Stimulated activated effector memory CD8-positive, alpha-beta T cell treated with anti-CD3 and anti-CD28 coated beads, Interleukin-12 subunit alpha, Interleukin-12 subunit beta, amount 100 ng/mL, for 72 hours (primary cell): ENCODE data around the gene CRELD1.
"Not testable (repeated sequence)": the region's sequence is repeated elsewhere in the genome, so short reads cannot be mapped to it uniquely, and the experiment has no call there.

Experiments used
- ATAC-seq: fragments of 150-1000 bp; cut with Tn5 transposase; 2 replicates; pipeline ENCODE4 v1.10.0; 2021
- DNase-seq, 2 donors: peaks; one replicate each; pipeline ENCODE4 v3.0.0; 2021 to 2022; ENCODE audit warnings: low spot score in 2 of 2
- H3K27ac Mint-ChIP-seq: one replicate; pipeline ENCODE4 v1.8.0; 2022; ENCODE audit warnings: mild to moderate bottlenecking, mixed read lengths
- H3K36me3 Mint-ChIP-seq: one replicate; pipeline ENCODE4 v1.8.0; 2022; ENCODE audit warnings: mild to moderate bottlenecking, mixed read lengths
- H3K4me1 Mint-ChIP-seq: one replicate; pipeline ENCODE4 v1.8.0; 2022; ENCODE audit warnings: mixed read lengths
- H3K4me3 Mint-ChIP-seq: one replicate; pipeline ENCODE4 v1.8.0; 2022; ENCODE audit warnings: mild to moderate bottlenecking, mixed read lengths
- H3K9me3 Mint-ChIP-seq: one replicate; pipeline ENCODE4 v1.8.0; 2022; ENCODE audit warnings: mixed read lengths

Gene CRELD1

DNA sequence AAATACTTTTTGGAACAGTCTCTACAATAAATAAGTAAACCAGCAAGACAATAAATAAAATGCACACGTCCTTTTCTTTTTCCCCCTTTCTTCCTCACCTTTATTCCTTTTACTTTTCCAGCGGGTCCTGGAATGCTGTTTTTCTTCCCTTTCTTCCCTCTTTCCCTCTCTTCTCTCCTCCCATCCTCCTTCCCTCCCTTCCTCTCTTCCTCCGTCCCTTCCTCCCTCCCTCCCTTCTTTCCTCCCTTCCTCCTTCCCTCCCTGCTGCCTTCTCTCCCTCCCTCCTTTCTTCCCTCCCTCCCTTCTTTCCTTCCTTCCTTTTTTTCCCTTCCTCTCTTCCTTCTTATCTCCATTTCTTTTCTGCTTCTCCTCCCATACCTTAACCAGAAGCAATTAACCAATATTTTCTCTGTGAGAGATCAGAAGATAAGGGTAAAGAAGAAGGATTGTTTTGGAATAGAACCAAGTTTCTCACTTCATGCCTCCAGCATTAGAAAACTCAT is 34.3 kb upstream of the CRELD1 start:
- H3K36me3 Mint-ChIP-seq: peaks cover 22% of the 10 kb centered on the region
- H3K27ac Mint-ChIP-seq: no peak overlapping the region
- no peaks in the 10 kb centered on the region for H3K9me3 Mint-ChIP-seq
- H3K4me3 Mint-ChIP-seq: no peak overlapping the region
- DNase-seq (no peak), ATAC-seq (no peak)
- peaks cover 47% of the 10 kb centered on the region for H3K4me1 Mint-ChIP-seq

DNA sequence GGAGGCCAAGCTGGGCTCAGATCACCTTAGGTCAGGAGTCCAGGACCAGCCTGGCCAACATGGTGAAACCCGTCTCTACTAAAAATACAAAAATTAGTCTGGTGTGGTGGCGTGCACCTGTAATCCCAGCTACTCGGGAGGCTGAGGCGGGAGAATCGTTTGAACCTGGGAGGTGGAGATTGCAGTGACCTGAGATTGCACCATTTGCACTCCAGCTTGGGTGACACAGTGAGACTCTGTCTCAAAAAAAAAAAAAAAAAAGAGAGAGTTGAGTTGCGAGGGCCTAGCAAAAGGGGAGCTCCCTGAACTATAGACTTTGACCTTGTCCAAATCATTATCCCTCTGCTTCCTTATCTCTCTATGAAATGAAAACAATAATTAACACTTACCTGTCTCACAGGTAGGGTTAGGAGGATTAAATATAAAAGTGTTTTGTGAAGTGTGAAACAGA is 32.6 kb upstream of the CRELD1 start:
- not testable (repeated sequence) for ATAC-seq, H3K9me3 Mint-ChIP-seq, H3K36me3 Mint-ChIP-seq, DNase-seq
- Mint-ChIP-seq H3K4me3 (peak overlapping the region; percentile 79), H3K27ac (peak overlapping the region; percentile 86), H3K4me1 (peaks cover 39% of the 10 kb centered on the region)

DNA sequence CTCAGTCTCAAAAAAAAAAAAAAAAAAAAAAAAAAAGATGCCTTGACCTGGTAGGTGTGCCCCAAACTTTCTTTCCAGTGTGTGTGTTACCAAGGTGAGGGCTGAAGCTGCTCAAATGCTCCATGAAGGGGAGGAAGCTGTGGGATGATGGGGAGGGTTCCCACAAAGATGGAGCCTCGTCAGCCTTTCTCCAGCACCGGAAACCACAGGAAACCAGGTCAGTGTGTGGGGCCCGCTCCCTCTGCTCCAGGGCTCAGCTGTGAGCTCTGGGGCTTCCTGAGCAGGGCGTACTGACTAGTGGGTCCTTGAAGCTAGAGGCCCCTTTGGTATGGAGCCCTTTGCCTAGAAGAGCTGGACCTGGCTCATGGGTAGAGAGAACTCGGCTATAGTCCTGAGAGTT is 31.7 kb upstream of the CRELD1 start:
- Mint-ChIP-seq H3K4me3 (peak overlapping the region; percentile 79), H3K27ac (peak overlapping the region; percentile 86), H3K9me3 (no peaks in the 10 kb centered on the region), H3K36me3 (peaks cover 5% of the 10 kb centered on the region), H3K4me1 (peaks cover 39% of the 10 kb centered on the region)
- DNase-seq: no peak
- peak; percentile 73 for ATAC-seq

DNA sequence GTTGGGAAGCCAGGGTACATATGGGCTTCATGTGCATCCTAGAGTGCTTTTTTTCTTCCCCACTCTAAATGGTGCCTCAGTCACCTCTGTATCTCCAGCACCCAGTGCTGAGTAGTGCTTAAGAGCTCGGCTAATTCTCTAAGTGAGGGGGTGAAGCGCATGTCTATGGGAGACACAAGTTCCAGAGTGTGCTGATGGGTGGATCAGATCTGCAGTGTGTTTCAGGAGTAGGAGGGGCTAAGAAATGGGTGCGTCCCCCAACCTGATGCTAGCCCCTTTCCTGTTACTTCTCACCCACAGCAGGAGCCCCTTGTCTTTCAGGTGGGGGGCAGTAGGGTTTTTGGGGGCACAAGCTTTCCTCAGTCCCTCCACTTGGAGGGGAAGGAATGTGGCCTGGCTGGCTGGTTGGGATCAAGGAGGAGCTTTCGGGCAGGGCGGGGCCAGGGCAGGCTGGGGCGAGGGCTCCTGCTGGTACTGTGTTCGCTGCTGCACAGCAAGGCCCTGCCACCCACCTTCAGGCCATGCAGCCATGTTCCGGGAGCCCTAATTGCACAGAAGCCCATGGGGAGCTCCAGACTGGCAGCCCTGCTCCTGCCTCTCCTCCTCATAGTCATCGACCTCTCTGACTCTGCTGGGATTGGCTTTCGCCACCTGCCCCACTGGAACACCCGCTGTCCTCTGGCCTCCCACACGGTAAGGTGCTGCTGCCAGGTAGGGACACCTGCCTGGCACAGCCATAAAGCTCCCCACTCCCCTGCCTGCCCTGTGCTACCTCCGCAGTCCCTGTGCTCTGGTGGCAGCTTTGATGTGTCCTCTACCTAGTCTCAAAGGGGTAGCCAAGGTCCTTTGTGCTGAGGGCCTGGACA is 31.0 kb upstream of the CRELD1 start, which contains the start of gene IL17RE:
IL17RE (plus strand) TSS at position 477 of the 866 bp plus-strand sequence; CDS start at position 562, 85 bp downstream.
- Mint-ChIP-seq H3K36me3 (peaks cover 6% of the 10 kb centered on the region), H3K4me3 (peak within 1 kb of the TSS; percentile 79), H3K4me1 (peaks cover 39% of the 10 kb centered on the region), H3K27ac (peak within 1 kb of the TSS; percentile 86), H3K9me3 (no peaks in the 10 kb centered on the region)
- DNase-seq (peak in 1 of 2 donors; percentile 15), ATAC-seq (peak; percentile 84)

- Mint-ChIP-seq H3K9me3 (no peaks in the 10 kb centered on the region), H3K36me3 (peaks cover 12% of the 10 kb centered on the region), H3K4me1 (peaks cover 37% of the 10 kb centered on the region), H3K27ac (peak overlapping the region; percentile 86), H3K4me3 (peak overlapping the region; percentile 79)
- DNase-seq (no peak), ATAC-seq (peak; percentile 25)
Observed at GRCh38 chr3:9903238-9903624, 30.4 kb upstream of the CRELD1 start.

GRCh38 chr3:9903904-9904303 is 29.7 kb upstream of the CRELD1 start:
- Mint-ChIP-seq H3K36me3 (peaks cover 13% of the 10 kb centered on the region), H3K4me1 (peaks cover 31% of the 10 kb centered on the region), H3K4me3 (peak overlapping the region; percentile 79), H3K27ac (peak overlapping the region; percentile 86), H3K9me3 (no peaks in the 10 kb centered on the region)
- DNase-seq (no peak), ATAC-seq (no peak)

DNA sequence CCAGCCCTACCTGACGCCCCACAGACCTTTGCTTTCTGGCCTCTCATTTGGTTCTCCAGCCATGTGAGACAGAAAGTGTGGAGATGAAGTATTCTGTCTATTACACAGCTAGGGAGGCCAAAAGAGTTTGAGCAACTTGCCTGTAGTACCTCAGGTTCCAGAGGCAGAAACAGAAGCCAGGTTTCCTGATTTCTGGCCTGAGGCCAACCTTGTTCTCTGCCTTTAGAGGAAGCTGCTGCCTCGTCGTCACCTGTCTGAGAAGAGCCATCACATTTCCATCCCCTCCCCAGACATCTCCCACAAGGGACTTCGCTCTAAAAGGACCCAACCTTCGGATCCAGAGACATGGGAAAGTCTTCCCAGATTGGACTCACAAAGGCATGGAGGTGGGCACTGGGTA is 27.2 kb upstream of the CRELD1 start:
- Mint-ChIP-seq H3K36me3 (peaks cover 13% of the 10 kb centered on the region), H3K4me1 (peaks cover 45% of the 10 kb centered on the region), H3K27ac (no peak overlapping the region), H3K4me3 (no peak overlapping the region), H3K9me3 (no peaks in the 10 kb centered on the region)
- DNase-seq (no peak), ATAC-seq (no peak)

GRCh38 chr3:9908286-9908685 is 25.3 kb upstream of the CRELD1 start:
- H3K27ac Mint-ChIP-seq: no peak overlapping the region
- no peak for DNase-seq
- ATAC-seq: no peak
- no peaks in the 10 kb centered on the region for H3K9me3 Mint-ChIP-seq
- no peak overlapping the region for H3K4me3 Mint-ChIP-seq
- H3K4me1 Mint-ChIP-seq: peaks cover 38% of the 10 kb centered on the region
- H3K36me3 Mint-ChIP-seq: peaks cover 18% of the 10 kb centered on the region

DNA sequence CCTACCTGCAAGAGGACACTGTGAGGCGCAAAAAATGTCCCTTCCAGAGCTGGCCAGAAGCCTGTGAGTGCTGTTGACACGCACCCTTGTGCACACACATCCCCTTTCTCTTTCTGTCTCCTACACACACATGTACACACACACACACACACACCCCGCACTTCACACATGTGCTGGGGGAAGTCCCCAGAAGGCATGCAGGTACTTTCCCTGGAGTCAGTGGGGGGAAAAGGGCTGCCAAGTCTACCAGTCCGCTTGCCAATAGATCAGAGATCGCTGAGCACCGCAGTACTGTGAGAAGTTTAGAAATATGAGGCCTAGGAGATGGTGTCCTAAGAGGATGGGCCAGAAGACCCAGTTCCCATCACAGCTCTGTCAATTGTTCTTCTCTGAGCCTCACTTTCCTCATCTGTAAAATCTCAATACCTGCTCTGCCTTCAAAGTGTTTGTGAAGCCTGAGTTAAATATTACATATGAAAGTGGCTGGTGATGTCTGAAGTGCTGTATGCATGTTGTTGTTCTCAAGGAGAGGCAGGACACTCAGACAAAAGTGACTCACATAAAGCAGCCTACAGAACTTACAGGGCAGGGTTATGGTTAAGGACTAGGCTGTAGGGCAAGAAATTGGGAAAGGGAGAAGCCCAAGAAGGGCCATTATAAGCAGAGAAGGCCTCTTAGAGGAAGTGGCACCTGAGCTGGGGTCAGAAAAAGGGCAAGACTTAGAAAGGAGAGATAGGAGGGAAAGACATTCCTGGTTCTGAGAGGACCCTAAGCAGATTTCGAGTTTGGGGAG is 24.2 kb upstream of the CRELD1 start:
- H3K9me3 Mint-ChIP-seq: no peaks in the 10 kb centered on the region
- peaks cover 18% of the 10 kb centered on the region for H3K36me3 Mint-ChIP-seq
- peak overlapping the region; percentile 52 for H3K27ac Mint-ChIP-seq
- DNase-seq: no peak
- H3K4me1 Mint-ChIP-seq: peaks cover 29% of the 10 kb centered on the region
- no peak overlapping the region for H3K4me3 Mint-ChIP-seq
- ATAC-seq: no peak

GRCh38 chr3:9911863-9912262 is 21.8 kb upstream of the CRELD1 start:
- no peak for ATAC-seq
- Mint-ChIP-seq H3K27ac (peak overlapping the region; percentile 43), H3K4me1 (peaks cover 42% of the 10 kb centered on the region), H3K9me3 (no peaks in the 10 kb centered on the region), H3K4me3 (no peak overlapping the region), H3K36me3 (peaks cover 18% of the 10 kb centered on the region)
- no peak for DNase-seq

GRCh38 chr3:9912294-9912935 is 21.2 kb upstream of the CRELD1 start:
- peaks cover 44% of the 10 kb centered on the region for H3K4me1 Mint-ChIP-seq

GRCh38 chr3:9913601-9914000 is 20.0 kb upstream of the CRELD1 start:
- no peak for ATAC-seq
- no peaks in the 10 kb centered on the region for H3K9me3 Mint-ChIP-seq
- H3K36me3 Mint-ChIP-seq: peaks cover 10% of the 10 kb centered on the region
- H3K4me3 Mint-ChIP-seq: no peak overlapping the region
- DNase-seq: no peak
- no peak overlapping the region for H3K27ac Mint-ChIP-seq
- peaks cover 44% of the 10 kb centered on the region for H3K4me1 Mint-ChIP-seq

More at GRCh38 chr3:9912294-9912935, 21.2 kb upstream of the CRELD1 start:
- no peaks in the 10 kb centered on the region for H3K9me3 Mint-ChIP-seq
- peak; percentile 70 for ATAC-seq
- no peak for DNase-seq
- H3K4me3 Mint-ChIP-seq: no peak overlapping the region
- H3K27ac Mint-ChIP-seq: peak overlapping the region; percentile 30
- H3K36me3 Mint-ChIP-seq: peaks cover 18% of the 10 kb centered on the region

- Mint-ChIP-seq H3K4me3 (no peak overlapping the region), H3K36me3 (peaks cover 10% of the 10 kb centered on the region), H3K4me1 (peaks cover 43% of the 10 kb centered on the region), H3K27ac (no peak overlapping the region), H3K9me3 (no peaks in the 10 kb centered on the region)
- DNase-seq: no peak
- ATAC-seq: no peak
Observed at GRCh38 chr3:9914011-9914410, 19.6 kb upstream of the CRELD1 start.

DNA sequence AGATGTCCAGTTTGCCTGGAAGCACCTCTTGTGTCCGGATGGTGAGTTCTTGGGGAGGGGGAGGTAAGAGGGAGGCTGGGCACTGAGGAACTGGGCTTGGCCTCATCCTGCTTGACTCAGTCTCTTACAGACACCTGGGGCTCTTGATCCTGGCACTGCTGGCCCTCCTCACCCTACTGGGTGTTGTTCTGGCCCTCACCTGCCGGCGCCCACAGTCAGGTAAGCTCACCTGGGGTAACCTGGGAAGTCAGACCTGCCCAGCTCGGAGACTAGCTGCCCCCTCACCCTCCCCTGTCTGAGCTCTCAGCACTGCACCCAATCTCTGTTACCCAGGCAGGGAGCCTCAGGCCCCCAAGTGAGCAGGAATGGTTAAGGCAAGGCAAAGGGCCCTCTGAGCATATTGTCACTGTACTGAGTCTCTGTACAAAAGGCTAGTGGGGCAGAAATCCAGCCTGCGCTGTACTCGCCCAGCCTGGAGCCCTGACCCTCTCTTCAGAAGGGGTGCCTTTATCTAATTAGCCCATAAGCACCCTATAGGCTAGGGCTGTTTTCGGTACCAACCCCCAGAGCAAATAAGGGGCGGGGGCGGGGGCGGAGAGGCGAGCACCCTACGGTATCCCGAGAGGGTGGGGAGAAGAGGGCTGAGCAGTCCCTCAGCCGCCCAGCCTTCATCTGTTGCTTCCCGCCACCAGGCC is 18.9 kb upstream of the CRELD1 start:
- Mint-ChIP-seq H3K4me3 (peak overlapping the region; percentile 64), H3K9me3 (no peaks in the 10 kb centered on the region), H3K36me3 (peaks cover 10% of the 10 kb centered on the region), H3K4me1 (peaks cover 36% of the 10 kb centered on the region), H3K27ac (no peak overlapping the region)
- DNase-seq: no peak
- ATAC-seq: no peak
